ENCODE data around the gene KRTAP13-1.

Gene KRTAP13-1

DNA sequence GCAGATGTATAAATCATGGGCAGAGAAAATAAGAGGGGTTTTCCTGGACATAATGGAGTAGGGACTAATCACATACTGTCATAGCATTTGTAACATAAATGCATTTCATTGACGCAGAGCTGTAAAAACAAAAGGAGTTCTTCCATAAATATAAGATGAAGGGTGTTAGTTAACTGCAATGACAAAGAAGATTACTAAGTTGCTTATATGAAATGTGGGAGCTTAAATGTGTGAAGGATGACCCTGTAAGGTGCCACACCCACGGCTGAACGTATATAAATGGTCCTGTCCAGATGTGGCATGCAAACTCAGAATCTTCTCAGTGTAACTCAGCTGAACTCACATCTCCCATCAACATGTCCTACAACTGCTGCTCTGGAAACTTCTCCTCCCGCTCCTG is at the start of gene KRTAP13-1:
KRTAP13-1 (plus strand) TSS at position 301 of the 400 bp plus-strand sequence; CDS start at position 357, 56 bp downstream.
- DNase-seq (ENCODE audit: low spot score): no peak

- DNase-seq (ENCODE audit: low spot score): no peak
Measured at GRCh38 chr21:30348506-30348905, 47.3 kb upstream of the KRTAP13-1 start, which contains the start of gene KRTAP23-1. KRTAP23-1 (minus strand) TSS chr21:30348606; CDS start chr21:30348606, 0 bp downstream.

DNA sequence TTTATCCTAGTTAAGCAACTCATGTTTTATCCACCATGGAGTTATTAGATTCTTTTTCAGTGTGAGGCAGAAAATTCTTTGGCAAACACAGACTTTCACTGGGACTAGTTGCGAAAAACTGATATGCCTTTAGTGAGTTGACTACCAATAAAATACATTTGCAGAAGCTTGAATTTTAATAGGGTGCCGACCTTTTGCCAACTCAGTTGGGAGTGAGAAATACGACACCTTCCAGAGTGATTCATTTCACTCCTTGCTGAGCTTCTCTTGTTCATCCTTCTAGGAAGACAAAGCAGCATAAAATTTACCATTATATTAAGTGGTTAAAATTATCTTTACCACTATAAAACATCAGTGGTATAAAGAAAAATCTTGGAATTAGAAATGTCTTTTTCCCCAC is 46.3 kb upstream of the KRTAP13-1 start:
- no peak for DNase-seq (ENCODE audit: low spot score)

DNA sequence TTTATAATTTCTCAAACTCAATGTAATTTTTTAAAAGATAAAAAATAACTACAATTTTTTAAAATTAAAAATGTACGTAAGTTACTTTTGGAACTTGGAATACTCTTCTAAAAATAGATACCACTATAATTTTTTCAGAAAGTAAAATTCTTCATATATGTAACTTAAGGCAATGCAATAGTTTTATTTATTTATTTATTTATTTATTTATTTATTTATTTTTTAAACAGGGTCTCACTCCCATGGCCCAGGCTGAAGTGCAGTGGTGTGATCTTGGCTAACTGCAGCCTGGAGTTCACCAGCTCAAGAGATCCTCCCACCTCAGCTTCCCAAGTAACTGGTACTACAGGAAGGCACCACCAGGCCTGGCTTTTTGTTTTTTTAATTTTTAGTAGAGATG is 44.3 kb upstream of the KRTAP13-1 start:
- DNase-seq (ENCODE audit: low spot score): no peak

- no peak for DNase-seq (ENCODE audit: low spot score)
Measured at GRCh38 chr21:30354308-30355005, 41.4 kb upstream of the KRTAP13-1 start.

DNA sequence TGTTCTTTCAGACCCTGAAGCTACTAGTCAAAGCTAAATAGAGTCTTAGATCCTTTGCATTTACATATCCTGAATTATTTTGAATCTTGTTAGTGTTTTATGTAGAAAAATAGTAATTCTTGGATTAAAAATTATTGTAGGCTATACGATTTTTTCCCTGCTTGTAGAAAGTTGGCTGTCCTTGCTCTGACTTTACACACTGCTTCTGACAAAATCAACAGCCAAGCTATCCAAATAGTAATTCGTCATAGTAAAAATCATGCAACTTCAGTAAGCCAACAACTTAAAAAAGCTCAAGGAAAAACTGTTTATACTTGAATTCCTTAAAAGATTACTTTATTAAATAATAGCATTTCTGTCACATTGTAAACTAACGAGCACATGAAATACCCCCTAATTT is 39.9 kb upstream of the KRTAP13-1 start:
- no peak for DNase-seq (ENCODE audit: low spot score)

DNA sequence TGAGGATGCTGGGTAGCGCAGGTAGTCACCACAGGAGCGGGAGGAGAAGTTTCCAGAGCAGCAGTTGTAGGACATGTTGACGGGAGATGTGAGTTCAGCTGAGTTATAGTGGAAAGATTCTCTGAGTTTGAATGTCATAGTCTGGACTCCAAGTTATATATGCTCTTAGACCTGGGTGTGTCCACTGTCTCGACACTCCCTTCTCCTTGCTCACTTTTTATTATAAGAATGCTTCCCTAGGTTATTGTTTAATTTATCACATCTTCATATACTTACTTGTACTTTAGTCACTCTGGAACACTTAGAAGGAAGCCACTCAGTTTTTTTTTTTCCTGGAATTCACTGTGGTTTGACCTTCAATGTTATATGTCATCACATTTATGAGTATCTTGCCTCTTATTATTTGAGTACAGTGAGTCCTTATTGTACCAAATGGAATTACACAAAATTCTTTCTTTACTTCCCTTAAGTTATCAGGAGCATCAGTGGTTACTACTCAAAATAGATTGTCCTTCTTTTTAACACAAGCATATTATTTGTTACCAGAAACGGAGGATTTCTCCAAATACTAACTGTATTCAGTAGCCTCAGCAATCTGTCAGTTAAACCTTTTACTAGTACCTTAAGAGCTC is 23.6 kb upstream of the KRTAP13-1 start, which contains the start of gene KRTAP13-2:
KRTAP13-2 (minus strand) TSS at position 133 of the 632 bp plus-strand sequence; CDS start at position 75, 58 bp downstream.
- DNase-seq (ENCODE audit: low spot score): no peak

GRCh38 chr21:30382201-30382600 is 13.6 kb upstream of the KRTAP13-1 start:
- DNase-seq (ENCODE audit: low spot score): no peak

DNA sequence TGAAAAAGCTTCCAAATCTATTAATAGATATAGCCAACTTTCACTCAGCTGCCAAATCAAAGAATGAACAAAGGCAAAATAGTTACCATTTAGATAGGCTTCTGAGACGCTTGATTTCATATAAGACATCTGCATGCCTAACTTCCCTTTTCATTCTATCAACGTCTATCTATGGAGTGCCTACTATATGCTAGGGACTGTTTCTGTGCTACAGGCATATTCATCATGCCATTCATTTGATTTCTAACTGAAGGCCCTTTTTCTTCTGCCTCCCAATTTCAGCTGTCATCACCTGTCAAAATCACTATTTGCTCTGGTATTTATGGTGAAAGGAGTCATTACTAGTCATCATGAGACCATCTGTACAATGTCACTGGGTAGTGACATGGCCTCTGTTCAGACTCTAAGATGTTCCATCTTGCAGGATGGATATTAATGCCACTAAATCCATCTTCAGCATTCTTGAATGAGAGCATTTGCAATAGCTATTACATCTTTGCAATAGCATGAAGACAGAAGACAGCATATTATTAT is 4.3 kb upstream of the KRTAP13-1 start:
- no peak for DNase-seq (ENCODE audit: low spot score)

- DNase-seq (ENCODE audit: low spot score): no peak
Measured at GRCh38 chr21:30408782-30409494, 13.1 kb downstream of the KRTAP13-1 start.

GRCh38 chr21:30415993-30416392 is 20.2 kb downstream of the KRTAP13-1 start:
- no peak for DNase-seq (ENCODE audit: low spot score)

DNA sequence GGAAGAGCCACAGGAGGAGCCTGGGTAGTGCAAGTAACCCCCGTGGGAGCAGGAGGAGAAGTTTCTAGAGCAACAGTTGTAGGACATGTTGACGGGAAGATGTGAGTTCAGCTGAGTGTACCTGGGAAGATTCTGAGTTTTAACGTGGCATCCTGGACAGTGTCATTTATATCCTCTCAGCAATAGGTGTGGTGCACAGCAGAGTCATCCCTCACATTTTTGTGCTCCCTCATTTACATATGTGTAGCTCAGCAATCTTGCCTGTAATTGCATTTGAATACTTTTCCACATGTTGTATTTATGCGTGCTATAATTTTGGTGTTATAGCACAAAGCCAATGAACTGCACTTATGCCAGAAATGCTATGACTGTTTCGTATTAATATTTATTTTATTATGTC is 30.0 kb downstream of the KRTAP13-1 start, which contains the start of gene KRTAP13-3:
KRTAP13-3 (minus strand) TSS at position 101 of the 400 bp plus-strand sequence; CDS start at position 87, 14 bp downstream.
- DNase-seq (ENCODE audit: low spot score): no peak

GRCh38 chr21:30426731-30427130 is 30.9 kb downstream of the KRTAP13-1 start:
- no peak for DNase-seq (ENCODE audit: low spot score)

DNA sequence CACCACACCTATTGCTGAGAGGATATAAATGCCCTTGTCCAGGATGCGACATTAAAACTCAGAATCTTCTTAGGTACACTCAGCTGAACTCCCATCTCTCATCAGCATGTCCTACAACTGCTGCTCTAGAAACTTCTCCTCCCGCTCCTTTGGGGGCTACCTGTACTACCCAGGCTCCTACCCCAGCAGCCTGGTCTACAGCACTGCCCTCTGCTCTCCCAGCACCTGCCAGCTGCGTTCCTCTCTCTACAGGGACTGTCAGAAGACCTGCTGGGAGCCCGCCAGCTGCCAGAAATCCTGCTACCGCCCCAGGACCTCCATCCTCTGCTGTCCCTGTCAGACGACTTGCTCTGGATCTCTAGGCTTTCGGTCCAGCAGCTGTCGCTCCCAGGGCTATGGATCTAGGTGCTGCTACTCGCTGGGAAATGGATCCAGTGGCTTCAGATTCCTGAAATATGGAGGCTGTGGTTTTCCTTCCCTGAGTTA is 34.4 kb downstream of the KRTAP13-1 start, which contains the start of gene KRTAP13-4:
KRTAP13-4 (plus strand) TSS at position 51 of the 486 bp plus-strand sequence; CDS start at position 107, 56 bp downstream.
- DNase-seq (ENCODE audit: low spot score): no peak

DNA sequence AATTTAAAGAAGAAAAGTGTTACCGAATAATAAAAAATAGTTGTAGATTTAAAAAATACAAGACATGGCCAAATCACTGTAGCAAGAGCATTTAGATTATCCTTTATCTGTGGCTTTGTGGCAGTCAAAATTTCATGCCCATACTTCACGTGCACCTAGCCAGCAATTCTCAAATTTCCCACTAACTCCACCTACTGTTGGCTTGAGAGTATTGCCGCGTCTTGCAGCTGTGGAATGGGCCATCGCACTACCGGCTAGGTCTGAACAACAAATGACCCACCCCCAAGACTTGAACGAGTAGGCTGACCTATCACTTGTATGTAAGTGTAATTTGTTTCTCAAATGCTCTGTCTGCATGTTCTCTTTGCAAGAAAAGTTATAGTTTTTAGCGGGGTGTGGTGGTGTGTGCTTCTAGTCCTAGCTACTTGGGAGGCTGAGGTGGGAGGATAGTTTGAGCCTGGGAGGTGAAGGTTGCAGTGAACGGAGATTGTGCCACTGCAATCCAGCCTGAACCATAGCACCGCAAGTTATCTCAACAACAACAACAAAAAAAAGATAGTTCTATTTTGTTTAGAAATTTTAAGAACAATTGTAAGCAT is 38.3 kb downstream of the KRTAP13-1 start:
- no peak for DNase-seq (ENCODE audit: low spot score)

GRCh38 chr21:30437010-30437565 is 41.3 kb downstream of the KRTAP13-1 start:
- no peak for DNase-seq (ENCODE audit: low spot score)

DNA sequence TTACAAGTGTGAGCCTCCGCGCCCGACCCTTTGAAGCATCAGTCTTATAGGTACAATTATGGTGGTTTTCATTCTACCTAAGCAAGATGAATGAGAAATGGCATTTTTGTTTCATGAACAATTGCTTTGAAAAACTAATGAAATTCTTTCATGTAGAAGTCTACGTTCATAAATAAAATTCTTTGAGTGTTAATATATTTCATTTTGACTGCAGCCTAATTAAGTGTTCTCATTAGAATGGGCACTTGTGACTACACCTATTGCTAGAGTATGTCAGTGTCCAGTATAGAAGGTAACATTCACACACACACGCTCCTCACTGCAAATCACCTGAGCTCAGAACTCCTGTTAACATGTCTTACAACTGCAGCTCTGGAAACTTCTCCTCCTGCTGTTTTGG is 44.1 kb downstream of the KRTAP13-1 start, which contains the start of gene KRTAP15-1:
KRTAP15-1 (plus strand) TSS at position 301 of the 400 bp plus-strand sequence; CDS start at position 354, 53 bp downstream.
- DNase-seq (ENCODE audit: low spot score): no peak

- no peak for DNase-seq (ENCODE audit: low spot score)
Measured at GRCh38 chr21:30443226-30443625, 47.4 kb downstream of the KRTAP13-1 start.

DNA sequence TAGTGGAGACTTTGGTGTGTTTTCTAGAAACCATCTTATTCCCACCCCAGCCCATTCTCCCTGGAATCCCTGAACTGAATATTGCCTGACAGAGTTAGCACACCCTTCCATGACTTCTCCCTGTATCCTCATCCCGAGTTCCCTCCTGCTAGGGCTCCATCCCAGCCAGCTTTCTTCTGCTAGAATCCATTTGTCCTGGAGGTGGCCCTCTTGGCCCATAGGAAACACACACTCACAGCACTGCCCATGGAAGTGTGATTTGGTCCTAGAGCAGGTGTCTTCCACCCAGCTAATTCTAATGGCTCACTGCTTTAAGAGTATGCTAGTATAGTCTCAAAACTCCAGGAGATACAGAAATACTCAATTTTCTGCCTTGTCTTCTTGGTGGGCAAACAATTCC is 48.4 kb downstream of the KRTAP13-1 start:
- DNase-seq (ENCODE audit: low spot score): no peak

Data from CD4-positive, alpha-beta T cell treated with Interleukin-6 at 100 ng/mL for 8 hours (primary cell).